ENCODE data around the gene SEPSECS.

- no peak for TF ChIP-seq POLR2A (IDR thresholded peaks at IDR 0.05)
- TF ChIP-seq, protein P1, sequence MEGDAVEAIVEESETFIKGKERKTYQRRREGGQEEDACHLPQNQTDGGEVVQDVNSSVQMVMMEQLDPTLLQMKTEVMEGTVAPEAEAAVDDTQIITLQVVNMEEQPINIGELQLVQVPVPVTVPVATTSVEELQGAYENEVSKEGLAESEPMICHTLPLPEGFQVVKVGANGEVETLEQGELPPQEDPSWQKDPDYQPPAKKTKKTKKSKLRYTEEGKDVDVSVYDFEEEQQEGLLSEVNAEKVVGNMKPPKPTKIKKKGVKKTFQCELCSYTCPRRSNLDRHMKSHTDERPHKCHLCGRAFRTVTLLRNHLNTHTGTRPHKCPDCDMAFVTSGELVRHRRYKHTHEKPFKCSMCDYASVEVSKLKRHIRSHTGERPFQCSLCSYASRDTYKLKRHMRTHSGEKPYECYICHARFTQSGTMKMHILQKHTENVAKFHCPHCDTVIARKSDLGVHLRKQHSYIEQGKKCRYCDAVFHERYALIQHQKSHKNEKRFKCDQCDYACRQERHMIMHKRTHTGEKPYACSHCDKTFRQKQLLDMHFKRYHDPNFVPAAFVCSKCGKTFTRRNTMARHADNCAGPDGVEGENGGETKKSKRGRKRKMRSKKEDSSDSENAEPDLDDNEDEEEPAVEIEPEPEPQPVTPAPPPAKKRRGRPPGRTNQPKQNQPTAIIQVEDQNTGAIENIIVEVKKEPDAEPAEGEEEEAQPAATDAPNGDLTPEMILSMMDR (IDR thresholded peaks at IDR 0.05) = no peak
- no peak for TF ChIP-seq POLR2AphosphoS5 (IDR thresholded peaks at IDR 0.05)
- TF ChIP-seq EP300 (IDR thresholded peaks at IDR 0.05) = no peak
Observed at GRCh38 chr4:25157081-25157480, 3.2 kb downstream of the SEPSECS start.
